Gastroesophageal sphincter (tissue), 4 donors: ENCODE results near the gene ALDH2. TPM values are rescaled to one million over a fixed set of nuclear protein-coding genes. Genes with fewer than 3 reads are reported as not detected.

Experiments
- ATAC-seq: fragments of 150-250 bp; one replicate; pipeline ENCODE4 v1.9.1; 2016; ENCODE audit warnings: mild to moderate bottlenecking, moderate library complexity
- H3K27ac ChIP-seq, 4 donors: fragments of 200-600 bp; sonication (generic) in 3 of 4; 1 replicate in 3 of 4; 2 replicates in 1 of 4; pipeline ENCODE4 v1.5.1; 2016 to 2019
- H3K27me3 ChIP-seq: fragments of 200-600 bp; sonication (generic); one replicate; pipeline ENCODE4 v1.5.1; 2019
- H3K36me3 ChIP-seq, 2 donors: fragments of 200-600 bp; sonication (generic); one replicate each; pipeline ENCODE4 v1.5.1; 2019; ENCODE audit warnings: control low read depth in 1 of 2
- H3K4me1 ChIP-seq, 3 donors: fragments of 200-600 bp; sonication (generic); 1 replicate in 2 of 3; 2 replicates in 1 of 3; pipeline ENCODE4 v1.5.1; 2016 to 2019; ENCODE audit warnings: control low read depth in 2 of 3
- H3K4me3 ChIP-seq, 2 donors: fragments of 200-600 bp; sonication (generic); one replicate each; pipeline ENCODE4 v1.5.1; 2019; ENCODE audit warnings: mild to moderate bottlenecking in 1 of 2, moderate library complexity in 1 of 2
- H3K9me3 ChIP-seq, 3 donors: fragments of 200-600 bp; sonication (generic); one replicate each; pipeline ENCODE4 v1.5.1; 2017 to 2019; ENCODE audit warnings: control low read depth in 2 of 3
- CTCF ChIP-seq, 4 experiments: fragments of 200-600 bp in 2 of 4; fragments of 450-650 bp in 2 of 4; sonication (generic) in 1 of 4; IDR thresholded peaks; one replicate each; pipeline ENCODE4 v1.5.1; 2017 to 2019; ENCODE audit warnings: antibody characterized with exemption in 4 of 4, mild to moderate bottlenecking in 2 of 4, moderate library complexity in 2 of 4
- EP300 ChIP-seq: sonication (generic); formaldehyde crosslinking; IDR thresholded peaks from one replicate; pipeline ENCODE4 v1.6.1; 2017; ENCODE audit warnings: antibody characterized with exemption, mild to moderate bottlenecking
- POLR2A ChIP-seq, 2 donors: fragments of 450-650 bp; IDR thresholded peaks; one replicate each; pipeline ENCODE4 v1.6.1; 2017; ENCODE audit warnings: antibody characterized with exemption in 2 of 2, mild to moderate bottlenecking in 2 of 2, moderate library complexity in 1 of 2
- POLR2AphosphoS5 ChIP-seq: sonication (generic); formaldehyde crosslinking; IDR thresholded peaks from one replicate; pipeline ENCODE4 v1.6.1; 2017; ENCODE audit warnings: antibody characterized with exemption
- WGBS, 2 donors: methylation state at CpG; one replicate each; pipeline ENCODE4 v1.1.5; 2018; ENCODE audit warnings: low coverage in 1 of 2; 5-methylcytosine and 5-hydroxymethylcytosine counted together
- total RNA-seq, 4 donors: library from RNA; depleted of rRNA; stranded (reverse); fragments of >200 nt; gene quantifications; one replicate each; pipeline ENCODE4 v1.1.0, GENCODE V29; 2016

Gene ALDH2
- total RNA-seq, 4 donors from 2014 or later, result 197 to 245 (median 209) TPM

- TF ChIP-seq POLR2A (IDR thresholded peaks at IDR 0.05), result no peak
- TF ChIP-seq POLR2AphosphoS5, result no peak
- no peak for TF ChIP-seq CTCF (IDR thresholded peaks at IDR 0.05)
- TF ChIP-seq EP300, result no peak
- WGBS, 2 donors, result 67 to 83% methylated on average over 4 to 6 of the region's 11 CpGs
- H3K27ac ChIP-seq, result peak overlapping the region in 2 of 4 donors; percentile 5 to 24
- H3K36me3 ChIP-seq, result peaks cover 0 to 98% of the 10 kb centered on the region in 2 donors
- no peak overlapping the region for H3K4me3 ChIP-seq
- no peak for ATAC-seq
- H3K4me1 ChIP-seq, result peaks cover 0 to 26% (median 0%) of the 10 kb centered on the region in 3 donors
- H3K9me3 ChIP-seq, result no peaks in the 10 kb centered on the region
- no peaks in the 10 kb centered on the region for H3K27me3 ChIP-seq
These were observed 23.0 kb downstream of the ALDH2 start for GRCh38 chr12:111789779-111790178.

GRCh38 chr12:111791507-111791906, 24.8 kb downstream of the ALDH2 start:
- no peaks in the 10 kb centered on the region for H3K27me3 ChIP-seq
- H3K4me3 ChIP-seq, result no peak overlapping the region
- H3K9me3 ChIP-seq, result no peaks in the 10 kb centered on the region
- peaks cover 0 to 98% of the 10 kb centered on the region in 2 donors for H3K36me3 ChIP-seq
- whole genome bisulfite sequencing, 2 donors, result 80 to 93% methylated on average over 1 to 2 of the region's 8 CpGs
- TF ChIP-seq EP300, result no peak
- no peak for TF ChIP-seq POLR2A (IDR thresholded peaks at IDR 0.05)
- no peak for TF ChIP-seq CTCF (IDR thresholded peaks at IDR 0.05)
- TF ChIP-seq POLR2AphosphoS5, result no peak
- H3K27ac ChIP-seq, result peak overlapping the region in 3 of 4 donors; percentile 60 to 73 (median 63)
- ATAC-seq, result no peak
- H3K4me1 ChIP-seq, result peaks cover 0 to 26% (median 0%) of the 10 kb centered on the region in 3 donors

- H3K4me1 ChIP-seq, result peaks cover 0 to 24% (median 0%) of the 10 kb centered on the region in 3 donors
- 55 to 100% methylated on average over 1 to 5 of the region's 27 CpGs for WGBS, 2 donors
- no peaks in the 10 kb centered on the region for H3K27me3 ChIP-seq
- H3K9me3 ChIP-seq, result no peaks in the 10 kb centered on the region
- no peak for TF ChIP-seq POLR2A (IDR thresholded peaks at IDR 0.05)
- no peak for TF ChIP-seq CTCF (IDR thresholded peaks at IDR 0.05)
- peak; percentile 79 for ATAC-seq
- H3K36me3 ChIP-seq, result peaks cover 0 to 98% of the 10 kb centered on the region in 2 donors
- H3K4me3 ChIP-seq, result no peak overlapping the region
- peak overlapping the region in 3 of 4 donors; percentile 60 to 73 (median 63) for H3K27ac ChIP-seq
These were observed 25.6 kb downstream of the ALDH2 start for GRCh38 chr12:111792155-111792855.

- Histone ChIP-seq H3K27ac (peak overlapping the region in 3 of 4 donors; percentile 60 to 73 (median 63)), H3K4me1 (peaks cover 0 to 19% (median 0%) of the 10 kb centered on the region in 3 donors), H3K4me3 (no peak overlapping the region), H3K27me3 (no peaks in the 10 kb centered on the region), H3K36me3 (peaks cover 0 to 98% of the 10 kb centered on the region in 2 donors), H3K9me3 (no peaks in the 10 kb centered on the region)
- TF ChIP-seq EP300, result no peak
- no peak for TF ChIP-seq CTCF (IDR thresholded peaks at IDR 0.05)
- no peak for TF ChIP-seq POLR2AphosphoS5
- no peak for TF ChIP-seq POLR2A (IDR thresholded peaks at IDR 0.05)
- ATAC-seq, result no peak
- 73 to 88% methylated on average over 1 to 3 of the region's 3 CpGs for WGBS, 2 donors
These were observed 26.1 kb downstream of the ALDH2 start for GRCh38 chr12:111792856-111793235.

- Histone ChIP-seq H3K4me1 (peaks cover 0 to 3% (median 0%) of the 10 kb centered on the region in 3 donors), H3K27me3 (no peaks in the 10 kb centered on the region), H3K27ac (peak overlapping the region in 1 of 4 donors; percentile 10), H3K4me3 (no peak overlapping the region), H3K9me3 (no peaks in the 10 kb centered on the region), H3K36me3 (peaks cover 6 to 100% of the 10 kb centered on the region in 2 donors)
- ATAC-seq, result no peak
- 29 to 84% methylated on average over 1 to 2 of the region's 4 CpGs for WGBS, 2 donors
- TF ChIP-seq CTCF (IDR thresholded peaks at IDR 0.05) (no peak), EP300 (no peak), POLR2A (IDR thresholded peaks at IDR 0.05) (no peak), POLR2AphosphoS5 (no peak)
These were observed 31.4 kb downstream of the ALDH2 start for GRCh38 chr12:111798182-111798581.
